Activated naive CD8-positive, alpha-beta T cell treated with anti-CD3 and anti-CD28 coated beads, Interleukin-2, amount 10 ng/mL, durations not matched to agents 7 days and 5 days (primary cell): Measurements from ENCODE around the gene GALNT9. TPM values are rescaled to one million over a fixed set of nuclear protein-coding genes. Genes with fewer than 3 reads are reported as not detected.
A peak's percentile ranks its signal among the peaks of the same experiment; 100 is the strongest.

Experiments
- ATAC-seq: fragments of 150-1000 bp; cut with Tn5 transposase; one replicate; pipeline ENCODE4 v1.10.0; 2021; ENCODE audit warnings: low read depth, moderate library complexity
- POLR2A ChIA-PET: fragments of 350-600 bp; sonication (Branson Sonifier 250); formaldehyde crosslinking; loops from one replicate; lab custom pipeline; 2021; ENCODE audit warnings: antibody characterized with exemption; lab: Charles Lee
- DNase-seq: peaks from one replicate; pipeline ENCODE4 v3.0.0; 2021
- H3K27ac Mint-ChIP-seq: one replicate; pipeline ENCODE4 v1.8.0; 2022; ENCODE audit warnings: mild to moderate bottlenecking, mixed read lengths
- H3K27me3 Mint-ChIP-seq: one replicate; pipeline ENCODE4 v1.8.0; 2022; ENCODE audit warnings: mild to moderate bottlenecking, moderate library complexity, mixed read lengths
- H3K36me3 Mint-ChIP-seq: one replicate; pipeline ENCODE4 v1.8.0; 2021; ENCODE audit warnings: mild to moderate bottlenecking, mixed read lengths
- H3K4me1 Mint-ChIP-seq: one replicate; pipeline ENCODE4 v1.8.0; 2021; ENCODE audit warnings: mixed read lengths
- H3K4me3 Mint-ChIP-seq: one replicate; pipeline ENCODE4 v1.8.0; 2022; ENCODE audit warnings: mild to moderate bottlenecking, moderate library complexity, mixed read lengths
- H3K9me3 Mint-ChIP-seq: one replicate; pipeline ENCODE4 v1.8.0; 2021; ENCODE audit warnings: mixed read lengths
- total RNA-seq, 2 experiments: library from RNA; stranded (reverse); gene quantifications; one replicate each; pipeline ENCODE4 v1.2.3, GENCODE V29; 2021

GALNT9 gene
- total RNA-seq, 2 experiments from 2014 or later = not detected

DNA sequence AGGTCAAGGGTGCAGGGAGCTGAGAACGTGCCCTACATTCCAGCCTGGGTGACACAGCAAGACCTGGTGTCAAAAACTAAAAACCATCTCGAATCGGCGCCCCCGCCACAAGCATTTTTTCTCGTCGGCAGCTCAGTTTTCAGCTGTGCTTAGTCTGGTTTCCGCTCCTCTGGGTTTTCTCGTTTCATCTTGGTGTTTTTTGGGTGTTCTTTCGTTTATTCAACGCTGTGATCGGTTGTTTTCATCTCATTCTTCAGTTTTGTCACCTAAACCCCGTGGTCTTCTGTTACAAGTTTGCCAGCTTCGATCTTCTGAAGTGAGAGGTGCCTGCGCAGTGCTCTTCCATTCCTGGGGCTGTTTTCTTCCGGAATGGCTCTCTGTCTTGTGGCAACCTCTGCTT is 143.7 kb downstream of the GALNT9 start:
- Mint-ChIP-seq H3K27me3 (peaks cover 11% of the 10 kb centered on the region), H3K9me3 (no peaks in the 10 kb centered on the region), H3K36me3 (peaks cover 7% of the 10 kb centered on the region), H3K4me3 (peak overlapping the region; percentile 87), H3K27ac (peak overlapping the region; percentile 99), H3K4me1 (peaks cover 23% of the 10 kb centered on the region)
- DNase-seq (no peak), ATAC-seq (peak; percentile 6)
- POLR2A ChIA-PET = interaction anchor here (0.9 to 2.5 kb wide), 4 partner anchors 10 to 24 kb away, joined by 3 to 14 read pairs (median 6); no protein-coding TSS in a partner anchor

GRCh38 chr12:132182711-132183365 is 146.6 kb downstream of the GALNT9 start:
- Mint-ChIP-seq H3K4me1 (peaks cover 36% of the 10 kb centered on the region), H3K9me3 (no peaks in the 10 kb centered on the region), H3K36me3 (peaks cover 5% of the 10 kb centered on the region), H3K27ac (no peak overlapping the region), H3K27me3 (peaks cover 11% of the 10 kb centered on the region), H3K4me3 (no peak overlapping the region)
- DNase-seq (no peak), ATAC-seq (no peak)
- POLR2A ChIA-PET = no interaction called here

DNA sequence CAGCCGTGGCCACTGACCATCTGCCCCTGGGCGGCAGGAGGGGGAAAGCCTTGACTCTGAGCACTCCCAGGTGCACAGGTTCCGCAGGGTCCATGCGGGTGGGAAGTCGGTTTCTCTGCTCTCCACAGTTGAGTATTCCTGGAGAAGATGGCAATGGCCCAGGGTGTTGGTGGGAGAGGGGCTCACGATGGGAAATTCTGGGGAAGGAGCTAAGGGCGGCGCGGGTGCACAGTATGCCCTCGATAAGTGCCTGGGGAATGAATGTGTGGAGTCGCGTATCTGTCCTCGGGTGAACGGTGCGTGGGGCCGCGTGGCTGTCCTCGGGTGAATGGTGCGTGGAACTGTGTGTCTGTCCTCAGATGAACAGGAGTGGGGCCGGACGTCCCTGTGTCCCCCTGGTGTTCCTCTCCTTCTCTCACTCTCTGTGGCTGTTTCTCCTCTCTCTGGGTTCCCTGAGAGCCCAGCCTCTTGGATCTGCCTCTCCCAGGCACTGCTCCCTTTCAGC is 147.1 kb downstream of the GALNT9 start:
- no peak for DNase-seq
- POLR2A ChIA-PET = no interaction called here
- H3K36me3 Mint-ChIP-seq = peaks cover 5% of the 10 kb centered on the region
- no peak overlapping the region for H3K4me3 Mint-ChIP-seq
- peaks cover 34% of the 10 kb centered on the region for H3K4me1 Mint-ChIP-seq
- no peak overlapping the region for H3K27ac Mint-ChIP-seq
- H3K27me3 Mint-ChIP-seq = peaks cover 11% of the 10 kb centered on the region
- ATAC-seq = no peak
- no peaks in the 10 kb centered on the region for H3K9me3 Mint-ChIP-seq

DNA sequence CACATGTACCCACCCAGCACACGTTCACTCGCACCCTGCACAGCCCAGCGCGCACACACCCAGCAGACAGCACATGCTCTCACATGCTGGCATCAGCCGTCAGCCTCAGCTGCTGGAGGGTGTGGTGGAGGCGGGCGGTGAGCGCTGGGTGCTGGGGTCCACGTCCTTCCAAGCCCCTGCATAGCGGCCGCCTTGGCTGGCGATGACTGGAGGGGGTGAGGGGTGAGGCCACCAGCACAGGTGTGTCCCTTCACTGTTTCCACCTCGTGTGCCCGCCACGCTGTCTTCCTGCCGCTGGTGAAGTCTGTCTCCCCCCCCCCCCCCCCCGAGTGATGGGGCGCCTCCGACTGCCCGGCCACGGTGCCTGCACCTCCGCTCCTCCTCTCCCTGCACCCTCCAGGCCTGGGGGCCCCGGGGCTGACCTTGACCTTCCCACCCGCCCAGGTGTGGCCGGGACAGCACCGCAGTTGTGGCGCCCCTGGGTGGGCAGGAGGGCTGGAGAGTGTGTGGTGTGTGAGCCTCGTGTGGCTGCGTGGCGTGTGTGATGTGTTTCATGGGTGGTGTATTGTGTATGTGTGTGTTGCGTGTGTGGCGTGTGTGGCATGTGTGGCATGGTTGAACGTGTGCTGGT is 147.7 kb downstream of the GALNT9 start:
- POLR2A ChIA-PET = no interaction called here
- Mint-ChIP-seq H3K4me1 (peaks cover 31% of the 10 kb centered on the region), H3K36me3 (peaks cover 4% of the 10 kb centered on the region), H3K4me3 (no peak overlapping the region), H3K27me3 (peaks cover 11% of the 10 kb centered on the region), H3K9me3 (no peaks in the 10 kb centered on the region), H3K27ac (no peak overlapping the region)
- ATAC-seq (no peak), DNase-seq (no peak)

DNA sequence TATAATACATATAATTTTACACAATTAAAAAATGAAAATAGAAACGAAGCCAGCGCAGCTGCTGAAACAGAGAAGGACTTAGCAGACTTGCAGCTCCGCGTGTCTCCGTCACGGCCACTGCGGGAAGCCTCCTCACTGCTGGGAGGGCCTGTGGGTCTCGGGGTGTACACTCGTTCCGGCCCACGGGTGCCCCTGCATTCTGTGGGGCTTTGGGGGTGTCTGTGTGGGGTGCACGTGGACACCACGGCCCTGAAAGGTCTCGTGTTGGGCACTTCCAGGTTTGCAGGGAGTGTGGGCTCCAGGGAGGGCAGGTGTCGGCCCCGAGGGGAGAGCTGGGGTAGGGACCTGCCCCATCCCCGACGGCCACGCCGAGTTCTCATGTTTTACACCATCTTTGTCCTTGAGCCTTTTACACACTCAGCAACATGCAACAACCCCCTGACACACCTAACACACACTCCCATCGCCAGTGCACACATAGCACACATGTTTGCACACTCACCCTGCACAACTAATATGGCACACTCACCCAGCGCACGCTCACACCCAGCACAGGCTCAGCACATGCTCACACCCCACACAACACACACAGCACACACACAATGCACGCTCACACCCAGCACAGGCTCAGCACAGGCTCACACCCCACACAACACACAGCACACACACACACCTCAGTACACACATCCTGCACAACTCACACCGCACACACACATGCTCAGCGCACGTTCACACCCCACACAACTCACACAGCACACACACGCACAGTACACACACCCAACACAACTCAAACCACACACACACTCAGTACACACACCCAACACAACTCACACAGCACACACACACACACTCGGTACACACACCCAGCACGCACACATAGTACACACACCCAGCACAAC is 148.5 kb downstream of the GALNT9 start:
- no peak for ATAC-seq
- peaks cover 11% of the 10 kb centered on the region for H3K27me3 Mint-ChIP-seq
- H3K4me1 Mint-ChIP-seq = peaks cover 26% of the 10 kb centered on the region
- DNase-seq = no peak
- no peaks in the 10 kb centered on the region for H3K9me3 Mint-ChIP-seq
- H3K4me3 Mint-ChIP-seq = no peak overlapping the region
- POLR2A ChIA-PET = no interaction called here
- no peak overlapping the region for H3K27ac Mint-ChIP-seq
- peaks cover 4% of the 10 kb centered on the region for H3K36me3 Mint-ChIP-seq

DNA sequence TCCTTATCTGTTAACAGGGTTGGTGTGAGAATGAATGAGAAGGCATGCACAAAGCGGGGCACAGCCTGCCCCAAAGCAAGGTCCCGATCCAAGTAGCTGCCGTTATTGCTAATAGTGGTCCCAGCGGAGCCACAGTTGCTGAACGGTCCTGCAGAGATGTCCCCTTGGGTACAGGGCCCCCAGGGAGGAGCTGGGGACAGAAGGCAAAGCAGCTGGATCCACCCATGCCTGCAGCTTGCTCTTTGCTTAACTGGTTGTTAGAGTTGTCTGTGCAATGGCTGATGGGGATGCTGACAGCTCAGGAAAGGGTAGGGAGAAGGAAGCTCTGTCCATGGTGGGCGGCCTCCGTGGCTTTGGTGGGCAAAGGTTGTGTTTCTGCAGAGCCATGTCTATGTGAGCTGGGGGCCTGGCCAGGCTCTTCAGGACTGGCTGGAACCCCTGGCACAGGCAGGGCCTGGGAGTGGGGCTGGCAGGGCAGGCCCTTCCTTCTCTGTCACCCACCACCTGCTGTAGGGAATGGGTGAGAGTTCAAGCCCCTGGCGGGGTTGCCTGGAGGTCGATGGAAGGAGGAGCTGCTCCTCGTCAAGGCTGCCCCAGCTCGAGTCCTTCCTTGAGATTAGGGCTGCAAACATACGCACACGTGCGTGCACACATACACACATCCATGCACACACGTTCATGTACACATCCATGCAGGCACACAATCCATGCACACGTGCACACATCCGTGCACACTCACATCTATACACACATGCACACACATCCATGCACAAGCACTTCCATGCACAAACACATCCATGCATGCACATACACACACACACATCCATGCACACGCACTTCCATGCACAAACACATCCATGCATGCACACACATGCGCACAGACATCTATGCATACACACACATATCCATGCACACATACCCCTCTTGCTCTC is 149.7 kb downstream of the GALNT9 start:
- DNase-seq = no peak
- peak overlapping the region; percentile 80 for H3K4me3 Mint-ChIP-seq
- no peaks in the 10 kb centered on the region for H3K9me3 Mint-ChIP-seq
- H3K36me3 Mint-ChIP-seq = peaks cover 2% of the 10 kb centered on the region
- peaks cover 19% of the 10 kb centered on the region for H3K4me1 Mint-ChIP-seq
- no peak for ATAC-seq
- peak overlapping the region; percentile 81 for H3K27ac Mint-ChIP-seq
- POLR2A ChIA-PET = interaction anchor here (0.6 to 3.2 kb wide), 4 partner anchors 8 to 376 kb away, joined by 3 to 24 read pairs (median 6); no protein-coding TSS in a partner anchor
- H3K27me3 Mint-ChIP-seq = peaks cover 11% of the 10 kb centered on the region

- Mint-ChIP-seq H3K36me3 (peaks cover 2% of the 10 kb centered on the region), H3K9me3 (no peaks in the 10 kb centered on the region), H3K4me1 (peaks cover 22% of the 10 kb centered on the region), H3K27ac (peak overlapping the region; percentile 81), H3K27me3 (peaks cover 7% of the 10 kb centered on the region), H3K4me3 (peak overlapping the region; percentile 80)
- POLR2A ChIA-PET = interaction anchor here (1.0 to 3.2 kb wide), 4 partner anchors 8 to 34 kb away, joined by 3 to 24 read pairs (median 7); no protein-coding TSS in a partner anchor
- ATAC-seq = peak; percentile 63
- DNase-seq = peak; percentile 63
These were observed 150.5 kb downstream of the GALNT9 start for GRCh38 chr12:132178801-132179401.

DNA sequence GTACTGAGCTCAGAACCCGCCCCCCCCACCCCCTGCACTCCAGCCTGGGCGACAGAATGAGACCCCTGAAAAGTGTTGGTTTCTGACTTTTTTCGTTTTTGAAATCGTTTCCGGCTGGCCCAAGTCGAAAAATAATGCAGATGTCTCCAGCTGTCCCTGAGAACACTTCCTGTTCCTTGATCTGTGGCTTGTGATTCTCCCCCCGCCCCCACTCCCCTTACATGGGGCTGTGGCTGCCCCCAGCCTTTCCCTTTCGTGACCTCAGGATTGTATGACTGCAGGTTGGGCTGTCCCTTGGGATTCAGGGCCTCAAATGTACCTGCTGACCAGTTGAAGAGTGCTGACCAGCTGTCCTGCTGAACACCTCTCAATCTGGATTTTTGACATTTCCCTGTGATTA is 151.1 kb downstream of the GALNT9 start:
- ATAC-seq (peak; percentile 43), DNase-seq (peak; percentile 53)
- Mint-ChIP-seq H3K27me3 (peaks cover 4% of the 10 kb centered on the region), H3K9me3 (no peaks in the 10 kb centered on the region), H3K36me3 (peaks cover 2% of the 10 kb centered on the region), H3K27ac (peak overlapping the region; percentile 81), H3K4me3 (peak overlapping the region; percentile 80), H3K4me1 (peaks cover 24% of the 10 kb centered on the region)
- POLR2A ChIA-PET = interaction anchor here (1.5 to 3.2 kb wide), 3 partner anchors 9 to 33 kb away, joined by 5 to 24 read pairs (median 9); no protein-coding TSS in a partner anchor

- Mint-ChIP-seq H3K27ac (no peak overlapping the region), H3K36me3 (peaks cover 2% of the 10 kb centered on the region), H3K27me3 (peaks cover 6% of the 10 kb centered on the region), H3K4me3 (no peak overlapping the region), H3K4me1 (peaks cover 29% of the 10 kb centered on the region), H3K9me3 (no peaks in the 10 kb centered on the region)
- ATAC-seq (no peak), DNase-seq (no peak)
- POLR2A ChIA-PET = interaction anchor here (0.6 to 3.2 kb wide), 3 partner anchors 9 to 440 kb away, joined by 3 to 24 read pairs (median 14); no protein-coding TSS in a partner anchor
These were observed 152.4 kb downstream of the GALNT9 start for GRCh38 chr12:132176920-132177551.

DNA sequence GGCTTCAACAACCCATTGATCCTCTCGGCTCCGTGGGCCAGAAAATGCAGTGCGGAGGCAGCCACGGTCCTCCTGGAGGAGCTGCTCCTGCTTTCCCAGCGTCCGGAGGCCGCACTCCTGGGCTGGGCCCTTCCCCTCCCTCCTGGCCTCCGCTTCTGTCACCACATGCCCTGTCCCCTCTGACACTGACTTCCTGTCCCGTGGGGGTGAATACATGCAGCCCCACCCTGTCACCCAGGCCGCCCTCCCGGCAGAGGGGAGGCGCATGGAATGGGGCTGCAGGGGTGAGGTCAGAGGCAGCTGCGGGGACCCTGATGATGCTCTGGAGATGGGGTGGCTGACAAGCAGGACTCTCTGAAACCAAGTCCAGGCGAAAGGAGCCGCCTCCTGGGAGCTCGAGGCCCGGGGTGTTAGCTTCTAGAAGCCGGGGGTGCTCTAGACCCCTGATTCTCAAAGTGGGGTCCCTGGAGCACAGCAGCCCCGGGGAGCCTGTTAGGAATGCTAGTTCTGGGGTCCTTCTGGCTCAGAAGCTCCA is 152.9 kb downstream of the GALNT9 start:
- no peak overlapping the region for H3K4me3 Mint-ChIP-seq
- no peak overlapping the region for H3K27ac Mint-ChIP-seq
- DNase-seq (no peak), ATAC-seq (no peak)
- peaks cover 29% of the 10 kb centered on the region for H3K4me1 Mint-ChIP-seq
- peaks cover 2% of the 10 kb centered on the region for H3K36me3 Mint-ChIP-seq
- no peaks in the 10 kb centered on the region for H3K9me3 Mint-ChIP-seq
- POLR2A ChIA-PET = interaction anchor here (0.6 to 2.7 kb wide), 3 partner anchors 9 to 441 kb away, joined by 3 to 14 read pairs (median 3); no protein-coding TSS in a partner anchor
- H3K27me3 Mint-ChIP-seq = peaks cover 6% of the 10 kb centered on the region
